ENCODE measurements around the gene PROX1.

DNA sequence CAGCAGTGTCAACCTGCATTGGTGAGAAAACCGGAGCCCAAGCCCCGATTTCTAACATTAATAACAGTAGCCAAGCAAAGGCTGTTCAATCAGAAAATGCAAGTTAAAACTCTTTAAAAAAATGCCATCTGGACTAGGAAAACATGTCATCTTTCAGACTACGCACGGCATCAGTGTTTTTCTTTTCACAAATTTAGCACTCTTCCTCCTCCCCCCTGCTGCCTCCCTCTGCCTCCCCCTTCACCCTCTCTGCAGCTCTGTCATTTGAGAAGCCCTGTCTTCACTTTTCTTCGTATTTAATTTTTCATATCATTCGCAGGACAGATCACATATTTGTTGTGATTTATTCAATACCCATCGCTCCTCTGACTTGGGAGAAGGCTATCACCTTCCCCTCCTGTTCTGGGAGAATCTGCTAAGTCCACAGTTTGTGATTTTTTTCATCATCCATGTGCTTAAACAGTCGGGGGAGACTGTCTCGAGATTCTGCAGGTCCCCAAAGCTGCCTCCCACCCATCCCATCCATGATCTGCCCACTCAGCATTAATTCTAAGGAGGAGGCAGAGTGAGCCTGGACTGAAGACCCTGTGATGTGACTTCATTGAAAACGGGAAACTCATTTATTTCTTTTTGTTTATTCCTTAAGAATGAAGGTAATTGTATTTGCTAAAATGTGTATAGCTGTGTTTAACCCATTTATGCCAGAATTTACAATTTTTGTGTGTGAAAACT is 84.8 kb downstream of the PROX1 start:
- TF ChIP-seq, protein P1, sequence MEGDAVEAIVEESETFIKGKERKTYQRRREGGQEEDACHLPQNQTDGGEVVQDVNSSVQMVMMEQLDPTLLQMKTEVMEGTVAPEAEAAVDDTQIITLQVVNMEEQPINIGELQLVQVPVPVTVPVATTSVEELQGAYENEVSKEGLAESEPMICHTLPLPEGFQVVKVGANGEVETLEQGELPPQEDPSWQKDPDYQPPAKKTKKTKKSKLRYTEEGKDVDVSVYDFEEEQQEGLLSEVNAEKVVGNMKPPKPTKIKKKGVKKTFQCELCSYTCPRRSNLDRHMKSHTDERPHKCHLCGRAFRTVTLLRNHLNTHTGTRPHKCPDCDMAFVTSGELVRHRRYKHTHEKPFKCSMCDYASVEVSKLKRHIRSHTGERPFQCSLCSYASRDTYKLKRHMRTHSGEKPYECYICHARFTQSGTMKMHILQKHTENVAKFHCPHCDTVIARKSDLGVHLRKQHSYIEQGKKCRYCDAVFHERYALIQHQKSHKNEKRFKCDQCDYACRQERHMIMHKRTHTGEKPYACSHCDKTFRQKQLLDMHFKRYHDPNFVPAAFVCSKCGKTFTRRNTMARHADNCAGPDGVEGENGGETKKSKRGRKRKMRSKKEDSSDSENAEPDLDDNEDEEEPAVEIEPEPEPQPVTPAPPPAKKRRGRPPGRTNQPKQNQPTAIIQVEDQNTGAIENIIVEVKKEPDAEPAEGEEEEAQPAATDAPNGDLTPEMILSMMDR (IDR thresholded peaks at IDR 0.05; ENCODE audit: low read depth, low read length, poor library complexity, severe bottlenecking), result no peak
- no peak for TF ChIP-seq EZH2phosphoT487 (IDR thresholded peaks at IDR 0.05; ENCODE audit: borderline replicate concordance, low read length)

All from DOHH2 (cell line).